Measurements from ENCODE around the gene RAC2.

- TF ChIP-seq CTCF (conservative IDR thresholded peaks at IDR 0.05; ENCODE audit: low read depth, low read length) (no peak), EZH2phosphoT487 (IDR thresholded peaks at IDR 0.05; ENCODE audit: borderline replicate concordance, low read length) (no peak)
Measured at GRCh38 chr22:37195921-37196320, 48.1 kb downstream of the RAC2 start.
